ENCODE results near the gene TNFRSF8.
A peak's percentile ranks its signal among the peaks of the same experiment; 100 is the strongest.

TNFRSF8 gene

GRCh38 chr1:12157366-12158231 lies 94.5 kb downstream of the TNFRSF8 start:
- FAIRE-seq: no peak
- TF ChIP-seq POLR2A (IDR thresholded peaks at IDR 0.05; ENCODE audit: low read depth, low read length): no peak

GRCh38 chr1:12158357-12159092 lies 95.4 kb downstream of the TNFRSF8 start:
- DNase-seq (ENCODE audit: insufficient read length, low spot score) (no peak), FAIRE-seq (no peak)
- no peak for TF ChIP-seq POLR2A (IDR thresholded peaks at IDR 0.05; ENCODE audit: low read depth, low read length)

More at GRCh38 chr1:12157366-12158231, 94.5 kb downstream of the TNFRSF8 start:
- no peak for DNase-seq (ENCODE audit: insufficient read length, low spot score)

DNA sequence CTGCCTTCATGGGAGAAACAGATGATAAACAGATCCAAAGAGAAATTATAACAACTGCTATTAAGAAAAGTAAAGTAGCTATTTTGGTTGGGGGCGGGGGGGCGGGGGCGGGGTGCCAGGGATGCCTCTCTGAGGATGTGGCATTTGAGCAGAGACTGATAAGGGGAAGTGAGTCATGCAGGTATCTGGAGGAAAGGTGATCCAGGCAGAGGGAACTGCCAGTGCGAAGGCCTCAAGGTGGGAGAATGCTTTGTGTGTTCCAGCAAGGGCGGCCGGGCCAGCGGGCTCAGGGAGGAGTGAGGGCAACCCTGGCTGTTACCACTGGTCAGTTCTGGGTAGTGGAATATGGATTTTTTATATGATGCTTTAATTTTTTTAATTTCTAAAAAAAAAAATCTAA lies 96.7 kb downstream of the TNFRSF8 start:
- no peak for DNase-seq (ENCODE audit: insufficient read length, low spot score)
- no peak for TF ChIP-seq POLR2A (IDR thresholded peaks at IDR 0.05; ENCODE audit: low read depth, low read length)
- FAIRE-seq: no peak

DNA sequence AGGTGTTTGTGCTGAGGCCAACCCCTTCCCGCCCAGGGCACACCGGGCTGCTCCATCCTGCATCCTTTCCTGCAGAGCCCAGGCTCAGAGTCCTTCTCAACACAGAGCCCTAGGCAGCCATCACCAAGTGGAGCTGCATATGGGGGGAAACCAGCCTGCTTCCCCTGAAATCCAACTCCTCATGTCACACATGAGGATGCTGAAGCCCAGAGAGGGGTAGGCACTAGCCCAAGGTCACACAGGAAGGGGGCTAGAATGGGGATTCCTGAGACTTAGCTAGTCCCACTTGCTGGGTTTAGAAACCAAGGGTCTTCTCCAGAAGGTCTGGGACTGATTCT lies 98.2 kb downstream of the TNFRSF8 start:
- FAIRE-seq (no peak), DNase-seq (ENCODE audit: insufficient read length, low spot score) (no peak)
- TF ChIP-seq POLR2A (IDR thresholded peaks at IDR 0.05; ENCODE audit: low read depth, low read length): no peak

DNA sequence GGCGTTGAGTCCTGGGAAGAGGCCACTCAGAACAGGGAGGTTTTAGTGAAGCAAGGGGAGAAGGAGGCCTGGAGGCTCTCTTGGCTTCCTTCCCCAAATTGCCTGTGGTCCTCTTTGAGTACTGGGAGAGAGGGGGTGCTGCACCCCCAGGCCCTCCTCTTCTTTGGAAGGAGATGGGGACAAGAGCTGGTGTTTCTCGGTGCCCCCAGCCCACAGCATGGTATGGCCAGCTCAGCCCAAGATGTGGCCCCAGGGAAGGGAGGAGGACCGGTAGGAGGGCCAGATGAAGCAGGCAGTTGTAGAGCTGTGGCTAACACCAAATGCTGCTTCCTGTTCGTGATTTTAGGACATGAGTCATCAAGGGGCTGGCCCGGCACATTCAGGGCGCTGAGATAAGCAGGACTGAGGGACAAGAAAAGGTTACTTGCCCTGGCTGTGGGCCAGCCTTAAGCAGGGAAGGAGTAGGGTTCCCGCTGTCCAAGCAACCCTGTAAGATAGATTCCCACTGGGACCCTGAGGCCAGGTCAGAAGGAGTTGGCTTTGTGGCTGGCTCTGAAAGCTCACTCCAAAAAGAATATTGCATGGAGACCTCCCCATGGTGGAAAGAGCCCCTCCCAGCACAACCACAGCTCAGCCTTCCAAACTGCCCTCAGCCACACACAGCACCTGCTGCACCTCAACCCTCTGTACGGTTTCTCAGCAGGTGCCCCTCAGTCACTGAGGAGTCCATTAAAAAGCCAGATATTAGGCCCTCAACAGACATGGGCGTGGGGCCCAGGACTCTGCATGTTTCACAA lies 98.8 kb downstream of the TNFRSF8 start:
- FAIRE-seq (peak; percentile 98), DNase-seq (ENCODE audit: insufficient read length, low spot score) (peak; percentile 84)
- no peak for TF ChIP-seq POLR2A (IDR thresholded peaks at IDR 0.05; ENCODE audit: low read depth, low read length)

DNA sequence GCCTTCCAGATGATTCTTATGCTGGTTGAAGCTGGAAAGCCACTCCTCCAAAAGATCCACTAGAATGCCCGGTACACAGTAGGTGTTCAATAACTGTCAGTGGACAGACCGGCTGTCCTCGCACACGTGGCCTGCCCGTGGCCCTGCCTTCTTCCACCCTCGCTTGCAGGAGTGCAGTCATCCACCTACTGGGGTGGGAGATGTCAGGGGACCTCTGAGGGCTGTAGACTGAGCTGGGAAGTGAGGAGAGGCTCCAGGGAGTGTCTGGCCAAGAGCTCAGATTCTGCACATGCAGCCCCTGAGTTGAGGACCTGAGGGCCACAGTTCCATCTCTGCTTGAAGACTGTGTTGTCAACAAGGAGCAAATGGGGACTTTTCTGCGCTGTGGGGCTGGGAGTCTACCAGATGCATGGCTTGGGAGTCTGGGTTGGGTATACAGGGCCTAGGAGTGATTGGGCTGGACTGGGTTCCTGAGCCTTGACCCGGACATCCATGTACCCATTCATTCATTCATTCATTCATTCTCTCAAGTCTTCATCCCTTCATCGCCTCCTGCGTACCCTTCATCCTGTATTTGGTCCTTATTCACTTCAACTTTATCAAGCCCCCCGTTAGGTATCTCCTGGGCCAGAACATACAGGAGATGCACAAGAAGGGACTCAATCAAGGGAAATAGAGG lies 99.5 kb downstream of the TNFRSF8 start:
- no peak for DNase-seq (ENCODE audit: insufficient read length, low spot score)
- no peak for TF ChIP-seq POLR2A (IDR thresholded peaks at IDR 0.05; ENCODE audit: low read depth, low read length)
- FAIRE-seq: no peak

DNA sequence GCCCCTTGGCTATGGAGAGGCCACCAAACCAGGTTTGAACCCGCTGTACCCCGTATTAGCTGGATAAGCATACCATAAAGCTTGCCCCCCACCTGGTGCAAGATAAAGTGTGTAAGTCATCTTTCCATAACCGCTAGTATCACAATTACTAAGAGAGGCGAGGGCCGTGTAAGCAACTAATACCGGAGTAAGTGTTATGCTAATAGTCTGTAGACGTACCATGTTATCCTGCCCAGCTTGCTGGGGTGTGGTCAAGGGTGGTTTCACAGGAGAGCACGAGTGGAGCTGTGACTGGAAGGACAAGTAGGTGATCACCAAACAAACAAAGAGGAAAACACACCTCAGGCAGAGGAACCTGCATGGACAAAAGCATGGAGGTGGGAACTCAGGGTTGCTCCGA lies 100.1 kb downstream of the TNFRSF8 start:
- FAIRE-seq: no peak
- DNase-seq (ENCODE audit: insufficient read length, low spot score): no peak
- no peak for TF ChIP-seq POLR2A (IDR thresholded peaks at IDR 0.05; ENCODE audit: low read depth, low read length)

DNA sequence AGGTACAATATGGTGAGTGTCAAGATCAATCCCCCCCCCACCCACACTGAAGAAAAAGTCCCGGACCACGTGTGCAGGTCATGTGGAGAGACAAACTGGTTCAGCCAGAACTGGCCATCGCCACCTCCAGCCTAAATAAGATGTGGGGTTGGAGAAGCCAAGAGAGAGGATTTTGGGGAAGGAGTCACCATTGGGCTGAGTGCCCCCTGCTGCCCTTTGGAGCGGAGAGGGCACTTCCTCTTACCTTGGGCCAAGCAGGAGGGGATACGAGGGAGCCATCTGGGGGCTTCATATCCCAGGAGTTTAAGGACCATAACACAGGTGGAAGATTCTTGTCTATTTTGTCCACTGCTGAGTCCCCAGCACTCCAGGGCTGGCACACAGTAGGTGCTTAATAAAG lies 101.1 kb downstream of the TNFRSF8 start:
- no peak for DNase-seq (ENCODE audit: insufficient read length, low spot score)
- no peak for FAIRE-seq

DNA sequence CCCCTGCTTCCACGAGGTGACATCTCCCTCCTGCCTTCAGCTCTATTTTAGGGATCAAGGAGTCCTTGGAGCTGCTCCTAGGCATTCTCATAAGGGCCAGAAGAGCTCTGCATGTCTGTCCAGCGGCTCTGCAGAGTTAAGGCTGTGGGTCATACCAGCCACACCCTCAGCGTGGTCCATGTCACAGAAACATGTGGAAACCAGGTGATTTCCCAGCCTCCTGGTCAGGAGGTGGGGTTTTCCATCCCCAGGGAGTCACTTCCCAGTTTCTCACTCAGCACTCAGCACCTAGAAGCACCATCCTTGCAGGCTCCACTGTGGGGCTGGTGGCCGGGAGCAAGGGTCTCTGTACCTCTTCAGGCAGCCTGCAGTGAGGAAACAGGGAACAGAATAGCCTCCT lies 102.2 kb downstream of the TNFRSF8 start:
- FAIRE-seq: no peak
- no peak for TF ChIP-seq POLR2A (IDR thresholded peaks at IDR 0.05; ENCODE audit: low read depth, low read length)
- no peak for DNase-seq (ENCODE audit: insufficient read length, low spot score)

More for the DNA sequence above, 101.1 kb downstream of the TNFRSF8 start:
- no peak for TF ChIP-seq POLR2A (IDR thresholded peaks at IDR 0.05; ENCODE audit: low read depth, low read length)

- DNase-seq (ENCODE audit: insufficient read length, low spot score) (no peak), FAIRE-seq (no peak)
- TF ChIP-seq POLR2A (IDR thresholded peaks at IDR 0.05; ENCODE audit: low read depth, low read length): no peak
These were observed 103.9 kb downstream of the TNFRSF8 start, which contains the start of gene TNFRSF1B for GRCh38 chr1:12166834-12167492. Gene TNFRSF1B, plus strand, starts transcription at chr1:12166991. Its CDS starts 101 bp downstream, at chr1:12167092.

- no peak for DNase-seq (ENCODE audit: insufficient read length, low spot score)
- no peak for FAIRE-seq
- no peak for TF ChIP-seq POLR2A (IDR thresholded peaks at IDR 0.05; ENCODE audit: low read depth, low read length)
These were observed 104.7 kb downstream of the TNFRSF8 start for GRCh38 chr1:12167493-12168429.
